Measurements from ENCODE around the gene FBLN2.
"Not testable (repeated sequence)": the region's sequence is repeated elsewhere in the genome, so short reads cannot be mapped to it uniquely, and the experiment has no call there.

DNA sequence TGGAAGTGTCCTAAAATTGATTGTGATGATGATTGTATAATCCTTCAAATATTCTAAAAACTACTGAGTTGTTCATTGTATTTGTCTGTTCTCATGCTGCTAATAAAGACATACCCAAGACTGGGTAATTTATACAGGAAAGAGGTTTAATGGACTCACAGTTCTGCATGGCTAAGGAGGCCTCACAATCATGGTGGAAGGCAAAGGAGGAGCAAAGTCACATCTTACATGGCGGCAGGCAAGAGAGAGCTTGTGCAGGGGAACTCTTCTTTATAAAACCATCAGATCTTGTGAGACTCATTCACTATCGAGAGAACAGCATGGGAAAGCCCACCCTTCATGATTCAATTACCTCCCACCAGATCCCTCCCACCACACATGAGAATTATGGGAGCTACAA, 27.2 kb upstream of the FBLN2 start:
- TF ChIP-seq GABPA (IDR thresholded peaks at IDR 0.05; ENCODE audit: low read depth); TAF1 (IDR thresholded peaks at IDR 0.05; ENCODE audit: borderline replicate concordance, low read depth, low read length); SMC3 (IDR thresholded peaks at IDR 0.05; ENCODE audit: low read depth, low read length); EZH2phosphoT487 (IDR thresholded peaks at IDR 0.05; ENCODE audit: borderline replicate concordance, low read depth): not testable (repeated sequence)
- TF ChIP-seq, protein P1, sequence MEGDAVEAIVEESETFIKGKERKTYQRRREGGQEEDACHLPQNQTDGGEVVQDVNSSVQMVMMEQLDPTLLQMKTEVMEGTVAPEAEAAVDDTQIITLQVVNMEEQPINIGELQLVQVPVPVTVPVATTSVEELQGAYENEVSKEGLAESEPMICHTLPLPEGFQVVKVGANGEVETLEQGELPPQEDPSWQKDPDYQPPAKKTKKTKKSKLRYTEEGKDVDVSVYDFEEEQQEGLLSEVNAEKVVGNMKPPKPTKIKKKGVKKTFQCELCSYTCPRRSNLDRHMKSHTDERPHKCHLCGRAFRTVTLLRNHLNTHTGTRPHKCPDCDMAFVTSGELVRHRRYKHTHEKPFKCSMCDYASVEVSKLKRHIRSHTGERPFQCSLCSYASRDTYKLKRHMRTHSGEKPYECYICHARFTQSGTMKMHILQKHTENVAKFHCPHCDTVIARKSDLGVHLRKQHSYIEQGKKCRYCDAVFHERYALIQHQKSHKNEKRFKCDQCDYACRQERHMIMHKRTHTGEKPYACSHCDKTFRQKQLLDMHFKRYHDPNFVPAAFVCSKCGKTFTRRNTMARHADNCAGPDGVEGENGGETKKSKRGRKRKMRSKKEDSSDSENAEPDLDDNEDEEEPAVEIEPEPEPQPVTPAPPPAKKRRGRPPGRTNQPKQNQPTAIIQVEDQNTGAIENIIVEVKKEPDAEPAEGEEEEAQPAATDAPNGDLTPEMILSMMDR (IDR thresholded peaks at IDR 0.05), result not testable (repeated sequence)
- TF ChIP-seq, protein P2, sequence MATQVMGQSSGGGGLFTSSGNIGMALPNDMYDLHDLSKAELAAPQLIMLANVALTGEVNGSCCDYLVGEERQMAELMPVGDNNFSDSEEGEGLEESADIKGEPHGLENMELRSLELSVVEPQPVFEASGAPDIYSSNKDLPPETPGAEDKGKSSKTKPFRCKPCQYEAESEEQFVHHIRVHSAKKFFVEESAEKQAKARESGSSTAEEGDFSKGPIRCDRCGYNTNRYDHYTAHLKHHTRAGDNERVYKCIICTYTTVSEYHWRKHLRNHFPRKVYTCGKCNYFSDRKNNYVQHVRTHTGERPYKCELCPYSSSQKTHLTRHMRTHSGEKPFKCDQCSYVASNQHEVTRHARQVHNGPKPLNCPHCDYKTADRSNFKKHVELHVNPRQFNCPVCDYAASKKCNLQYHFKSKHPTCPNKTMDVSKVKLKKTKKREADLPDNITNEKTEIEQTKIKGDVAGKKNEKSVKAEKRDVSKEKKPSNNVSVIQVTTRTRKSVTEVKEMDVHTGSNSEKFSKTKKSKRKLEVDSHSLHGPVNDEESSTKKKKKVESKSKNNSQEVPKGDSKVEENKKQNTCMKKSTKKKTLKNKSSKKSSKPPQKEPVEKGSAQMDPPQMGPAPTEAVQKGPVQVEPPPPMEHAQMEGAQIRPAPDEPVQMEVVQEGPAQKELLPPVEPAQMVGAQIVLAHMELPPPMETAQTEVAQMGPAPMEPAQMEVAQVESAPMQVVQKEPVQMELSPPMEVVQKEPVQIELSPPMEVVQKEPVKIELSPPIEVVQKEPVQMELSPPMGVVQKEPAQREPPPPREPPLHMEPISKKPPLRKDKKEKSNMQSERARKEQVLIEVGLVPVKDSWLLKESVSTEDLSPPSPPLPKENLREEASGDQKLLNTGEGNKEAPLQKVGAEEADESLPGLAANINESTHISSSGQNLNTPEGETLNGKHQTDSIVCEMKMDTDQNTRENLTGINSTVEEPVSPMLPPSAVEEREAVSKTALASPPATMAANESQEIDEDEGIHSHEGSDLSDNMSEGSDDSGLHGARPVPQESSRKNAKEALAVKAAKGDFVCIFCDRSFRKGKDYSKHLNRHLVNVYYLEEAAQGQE (IDR thresholded peaks at IDR 0.05; ENCODE audit: low read depth, low read length), result not testable (repeated sequence)

Data from SK-N-SH (cell line).